ENCODE results near the gene TSPAN18.

TSPAN18 gene

DNA sequence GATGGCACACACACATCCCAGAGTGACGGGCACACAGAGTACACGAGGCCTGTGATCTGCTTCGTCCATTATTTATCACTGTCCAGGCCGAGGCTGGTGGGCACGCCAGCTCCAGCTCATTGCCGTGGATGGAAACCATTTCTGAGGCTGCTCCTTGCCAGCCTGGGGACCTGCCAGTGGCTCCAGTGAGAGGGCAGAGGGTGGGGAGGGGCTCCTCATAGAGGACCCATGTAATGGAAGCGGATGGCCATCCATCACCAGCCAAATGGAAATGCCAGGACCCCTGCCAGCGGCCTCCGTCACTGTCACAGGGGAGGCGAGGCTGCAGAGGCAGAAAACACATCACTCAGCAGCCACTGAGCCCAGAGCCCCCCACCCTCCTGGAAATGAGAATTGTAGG lies 188.2 kb downstream of the TSPAN18 start:
- no peak for DNase-seq

DNA sequence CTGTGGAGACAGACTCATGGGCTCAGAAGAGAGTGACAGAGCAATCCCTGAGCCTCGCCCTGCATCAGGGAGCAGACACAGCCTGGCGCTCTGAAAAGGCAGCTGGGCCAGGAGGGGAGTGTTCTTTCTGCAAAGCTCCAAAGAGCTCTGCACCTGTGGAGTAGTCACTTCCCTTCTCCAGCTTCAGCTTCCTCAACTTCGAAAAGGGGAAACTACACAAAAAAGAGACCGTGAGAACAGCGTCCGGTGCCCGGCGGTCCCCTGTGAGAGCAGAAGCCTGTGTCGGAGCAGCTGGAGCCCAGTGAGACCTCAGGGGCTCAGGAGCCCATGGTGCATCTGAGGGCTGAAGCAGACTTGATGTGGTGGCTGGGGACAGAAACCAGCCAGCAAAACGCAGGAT lies 188.9 kb downstream of the TSPAN18 start:
- DNase-seq, result no peak

DNA sequence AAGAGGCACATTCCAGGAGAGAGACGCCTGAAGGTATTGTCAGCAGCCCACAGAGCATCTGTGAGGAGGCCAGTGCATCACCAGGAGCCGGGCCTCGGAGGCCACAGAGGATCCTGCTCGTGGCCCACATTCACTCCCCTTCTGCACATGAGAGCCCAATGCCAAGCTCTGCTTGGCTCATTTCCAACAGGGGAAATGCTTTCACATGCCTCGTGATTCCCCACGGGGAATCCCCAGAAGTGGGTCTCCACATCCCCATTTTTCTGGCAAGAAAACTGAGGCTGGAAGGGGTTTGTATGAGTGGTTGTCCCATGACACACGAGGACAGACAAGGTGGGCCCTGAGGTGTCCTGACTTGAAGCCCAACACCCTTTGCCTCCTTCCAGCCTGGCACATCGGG lies 189.6 kb downstream of the TSPAN18 start:
- no peak for DNase-seq

DNA sequence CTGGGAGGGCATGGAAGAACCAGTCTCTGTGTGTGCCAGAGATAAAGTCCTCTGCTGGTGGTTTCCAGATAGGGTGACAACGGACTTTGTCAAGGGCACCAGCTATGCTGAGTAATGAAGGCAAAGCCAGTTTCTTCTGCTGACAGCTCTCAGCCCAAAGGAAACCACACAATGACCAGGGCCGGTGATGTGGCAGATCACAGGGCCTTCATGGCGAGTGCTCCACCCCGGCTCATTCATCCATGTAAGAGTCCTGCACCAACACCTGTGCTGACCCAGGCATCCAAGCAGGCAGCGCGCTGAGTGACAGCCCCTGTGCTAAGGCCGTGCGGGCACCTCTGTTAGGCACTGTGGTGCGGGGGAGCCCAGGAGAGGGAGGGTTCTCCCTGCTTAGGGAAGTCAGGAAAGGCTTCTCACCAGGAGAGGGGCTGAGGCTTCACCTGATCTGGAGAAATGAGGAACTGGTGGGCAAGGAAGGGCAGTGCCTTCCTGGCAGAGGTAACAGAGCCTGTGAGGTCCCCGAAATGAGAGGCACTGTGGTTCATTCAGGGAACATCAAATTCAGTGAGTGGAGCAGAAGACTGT lies 190.1 kb downstream of the TSPAN18 start:
- DNase-seq, result no peak

DNA sequence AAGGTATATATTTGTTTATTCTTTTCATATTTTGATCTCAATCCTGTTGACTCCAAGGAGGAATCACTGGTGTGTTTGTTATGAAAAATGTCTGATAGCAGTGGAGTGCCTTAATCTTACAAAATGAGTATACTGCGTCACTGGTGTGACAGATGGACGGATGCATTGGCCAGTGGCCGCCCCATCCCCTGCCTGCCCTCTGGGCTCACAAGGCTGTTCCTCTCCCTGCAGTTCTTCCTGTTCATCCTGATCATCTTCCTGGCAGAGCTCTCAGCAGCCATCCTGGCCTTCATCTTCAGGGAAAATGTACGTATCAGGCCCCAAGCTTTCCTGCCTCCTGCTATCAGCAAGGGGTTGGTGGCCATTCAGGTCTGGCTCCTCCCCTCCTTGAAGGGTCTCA lies 191.0 kb downstream of the TSPAN18 start:
- no peak for DNase-seq

DNA sequence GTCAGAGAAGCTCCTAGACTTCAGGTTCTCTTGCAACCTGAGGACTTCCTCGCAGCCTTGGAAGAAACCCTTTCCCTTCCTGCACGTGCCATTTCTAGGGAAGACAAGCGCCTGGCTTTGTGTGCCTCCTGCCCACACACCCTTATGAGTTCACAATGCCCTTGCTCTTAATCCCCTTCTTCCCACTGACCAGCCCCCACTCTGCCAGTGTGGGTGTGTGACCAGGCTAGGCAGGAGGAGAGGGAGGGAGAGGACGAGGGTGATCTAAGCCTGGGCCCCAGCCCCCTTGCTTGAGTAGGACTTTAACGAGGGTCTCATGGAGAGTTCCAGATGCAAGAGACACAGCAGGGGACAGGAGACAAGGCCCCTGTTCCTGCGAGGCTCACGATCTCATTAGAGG lies 193.7 kb downstream of the TSPAN18 start:
- DNase-seq, result no peak

DNA sequence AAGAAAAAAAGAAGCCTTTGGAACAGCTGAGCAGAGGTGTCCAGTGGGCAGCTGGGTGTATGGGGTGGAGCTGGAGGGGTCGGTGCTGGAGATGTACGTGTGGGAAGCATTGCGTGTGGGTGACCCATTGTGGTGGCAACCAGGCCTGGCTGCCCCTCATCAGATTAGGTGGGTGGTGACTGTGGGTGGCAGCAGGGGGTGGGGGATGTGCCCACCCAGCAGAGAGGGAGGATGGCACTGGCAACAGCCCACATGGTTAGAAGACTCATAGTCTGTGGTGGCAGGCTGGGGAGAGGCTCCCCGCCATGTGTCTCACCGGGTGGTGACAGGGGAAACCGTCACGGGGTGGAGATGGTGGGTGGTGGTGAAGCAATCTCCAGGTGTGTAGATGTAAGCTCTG lies 196.4 kb downstream of the TSPAN18 start:
- peak in 1 of 56 donors; percentile 12 for DNase-seq

DNA sequence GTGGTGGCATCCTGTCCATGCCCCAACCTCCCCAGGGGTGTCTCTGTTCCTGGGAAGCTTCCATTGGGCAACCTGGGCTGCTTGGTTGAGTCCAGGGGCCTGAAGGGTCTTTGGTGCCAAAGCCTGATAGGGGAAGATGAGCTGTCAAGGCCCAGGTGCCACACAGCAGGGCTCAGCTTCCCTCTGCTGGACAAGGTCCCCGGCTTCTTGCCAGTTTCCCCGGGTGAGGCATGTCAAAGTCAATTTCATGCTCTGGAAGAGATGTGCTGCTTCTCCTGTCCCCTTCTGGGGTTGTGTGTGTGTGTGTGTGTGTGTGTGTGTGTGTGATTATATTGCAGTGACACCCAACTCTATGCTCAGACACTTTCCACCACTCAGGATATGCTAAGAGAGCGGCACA lies 197.0 kb downstream of the TSPAN18 start:
- DNase-seq, result no peak

DNA sequence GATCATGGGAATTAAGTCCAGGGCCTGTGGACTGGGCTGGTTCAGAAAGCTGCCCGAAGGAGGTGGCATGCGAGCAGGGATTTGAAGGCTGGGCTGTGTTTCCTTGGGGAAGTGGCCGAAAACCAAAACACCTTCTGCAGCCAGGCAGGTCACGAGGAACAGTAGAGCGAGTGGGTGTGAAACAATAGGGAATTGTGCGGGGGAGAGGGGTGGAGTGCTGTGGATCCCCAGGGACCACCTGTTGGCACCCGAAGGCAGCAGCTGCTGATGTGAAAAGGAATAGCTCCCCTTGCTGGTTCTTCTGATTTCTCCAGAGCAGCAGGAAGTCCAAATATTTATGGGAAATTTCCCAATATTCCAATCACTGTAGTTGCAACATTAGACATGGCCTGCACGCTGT lies 199.3 kb downstream of the TSPAN18 start:
- DNase-seq, result no peak

DNA sequence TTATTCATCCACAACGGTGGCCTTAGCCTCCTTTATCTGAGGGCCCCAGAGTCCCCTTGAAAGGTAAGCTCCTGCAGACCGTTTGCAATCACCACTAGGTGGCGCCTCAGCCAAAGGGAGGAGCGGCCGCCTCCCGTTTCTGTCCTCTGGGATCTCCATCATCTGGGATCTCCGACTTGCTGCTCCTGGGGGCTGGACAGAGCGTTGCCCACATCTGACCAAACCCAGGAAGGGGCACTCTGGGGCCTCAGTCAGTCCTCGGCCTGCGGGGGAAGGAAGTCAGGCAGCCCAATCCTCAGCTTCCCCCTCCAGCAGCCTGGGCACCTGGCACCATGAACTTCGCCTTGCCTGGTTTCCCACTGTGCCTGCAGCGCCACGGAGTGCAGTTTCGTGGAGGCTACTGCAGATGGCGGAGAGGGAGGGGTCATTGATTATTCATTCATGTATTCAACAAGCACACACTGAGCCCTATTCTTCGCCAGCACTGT lies 200.5 kb downstream of the TSPAN18 start:
- peak; percentile 16 to 92 (median 75) for DNase-seq

DNA sequence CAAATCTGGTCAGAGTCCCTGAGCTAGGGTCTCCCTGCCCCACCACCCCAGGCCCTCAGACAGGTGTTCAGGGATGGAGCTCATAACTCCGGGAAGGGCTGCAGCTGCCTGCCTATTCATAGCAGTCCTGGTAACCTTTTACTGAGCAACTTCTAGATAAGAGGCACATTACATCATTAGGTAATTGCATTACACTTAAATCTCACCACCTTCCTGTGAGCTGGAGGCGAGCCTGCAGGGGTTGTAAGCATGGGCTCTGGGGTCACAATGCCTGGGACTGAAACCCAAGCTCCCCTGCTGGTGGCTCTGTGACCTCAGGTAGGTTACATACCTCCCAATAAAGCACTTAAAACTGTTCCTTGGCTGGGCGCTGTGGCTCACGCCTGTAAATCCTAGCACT lies 201.4 kb downstream of the TSPAN18 start:
- no peak for DNase-seq

DNA sequence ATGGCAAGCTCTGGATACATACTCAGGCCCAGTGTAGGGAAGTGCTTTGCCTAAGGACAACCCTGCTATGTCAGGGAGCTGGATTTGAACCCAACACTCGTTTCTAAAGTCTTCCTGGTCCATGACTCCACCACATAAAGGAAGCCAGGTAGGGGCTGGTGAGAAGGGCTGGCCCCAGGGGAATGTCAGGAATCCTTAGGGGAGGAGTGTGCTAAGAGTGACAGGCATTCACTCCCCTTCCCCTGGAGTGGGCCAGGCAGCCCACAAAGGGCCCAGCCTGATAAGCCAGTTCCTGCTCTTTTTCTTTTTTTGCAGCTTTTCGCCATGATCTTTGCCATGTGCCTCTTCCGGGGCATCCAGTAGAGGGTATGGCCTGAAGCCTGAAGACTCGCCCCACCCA lies 202.1 kb downstream of the TSPAN18 start:
- DNase-seq, result no peak

DNA sequence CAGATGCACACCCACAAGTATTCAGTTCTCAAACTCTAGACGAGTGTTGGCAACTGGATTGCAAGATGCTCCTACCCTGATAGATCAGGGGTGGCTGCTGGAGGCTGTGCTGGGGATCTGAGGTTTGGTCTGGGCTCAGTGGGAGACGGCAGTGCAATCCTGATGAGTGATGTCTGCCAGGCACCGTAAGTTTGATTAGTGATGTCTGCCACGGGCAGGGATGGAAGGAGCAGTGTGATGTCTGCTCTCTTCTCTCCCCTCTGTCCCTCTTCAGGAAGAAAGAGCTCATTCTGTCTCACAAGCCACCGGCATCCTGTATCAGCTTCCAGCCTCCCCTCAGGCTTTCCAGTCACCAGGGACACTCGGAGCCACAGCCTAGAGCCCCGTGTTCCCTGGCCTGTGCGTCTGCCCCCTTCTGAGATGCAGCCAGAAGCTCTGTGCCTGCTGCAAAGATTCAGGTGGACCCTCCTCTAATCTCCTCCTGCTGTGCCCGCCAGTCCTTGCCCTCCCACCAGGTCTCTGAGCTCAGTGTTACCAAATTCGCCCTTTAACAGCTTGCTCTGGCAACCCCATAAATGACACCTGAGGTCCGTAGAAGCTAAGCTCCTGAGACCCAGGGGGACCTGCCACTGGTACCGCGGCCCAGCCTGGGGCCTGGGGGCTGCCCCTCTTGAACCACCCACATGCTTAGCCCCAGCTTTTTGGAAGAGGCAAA lies 204.0 kb downstream of the TSPAN18 start:
- no peak for DNase-seq

DNA sequence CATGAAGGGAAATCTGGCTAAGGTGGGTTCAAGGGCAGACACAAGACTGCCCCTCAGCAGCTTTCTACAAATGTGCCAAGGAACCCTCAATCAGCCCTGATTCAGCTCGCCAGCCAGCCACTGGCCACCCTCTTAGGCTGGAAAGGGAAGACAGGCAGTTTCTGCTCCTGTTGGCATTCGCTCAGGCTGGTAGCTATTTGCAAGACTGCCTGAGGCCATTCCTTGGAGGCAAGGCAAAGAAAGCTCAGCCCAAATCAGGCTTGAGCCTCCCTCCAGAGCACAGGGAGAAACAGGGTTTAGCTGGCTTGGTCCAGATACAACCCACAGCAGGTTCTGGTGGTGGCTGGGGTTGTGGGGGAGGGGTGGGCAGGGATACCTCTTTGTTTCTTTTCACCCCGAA lies 204.7 kb downstream of the TSPAN18 start:
- no peak for DNase-seq

DNA sequence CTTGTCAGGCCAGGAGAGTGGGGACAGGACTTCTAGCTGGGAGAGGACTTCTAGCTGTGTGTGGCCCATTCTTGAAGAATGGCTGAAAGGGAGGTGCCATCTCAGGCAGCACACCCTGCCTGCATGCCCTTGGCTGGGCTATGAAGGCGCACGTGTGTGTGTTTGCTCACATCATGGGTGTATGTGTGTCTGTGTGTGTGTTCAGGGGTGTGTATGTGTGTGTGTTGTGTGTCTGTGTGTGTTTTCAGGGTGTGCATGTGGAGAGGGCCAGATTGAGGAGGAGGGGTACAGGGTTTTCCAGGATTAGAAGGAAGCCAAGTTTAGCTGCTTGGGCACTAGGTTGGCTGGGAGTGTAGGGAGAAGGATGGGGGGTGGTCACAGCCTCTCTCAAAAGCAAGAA lies 207.3 kb downstream of the TSPAN18 start:
- no peak for DNase-seq

DNA sequence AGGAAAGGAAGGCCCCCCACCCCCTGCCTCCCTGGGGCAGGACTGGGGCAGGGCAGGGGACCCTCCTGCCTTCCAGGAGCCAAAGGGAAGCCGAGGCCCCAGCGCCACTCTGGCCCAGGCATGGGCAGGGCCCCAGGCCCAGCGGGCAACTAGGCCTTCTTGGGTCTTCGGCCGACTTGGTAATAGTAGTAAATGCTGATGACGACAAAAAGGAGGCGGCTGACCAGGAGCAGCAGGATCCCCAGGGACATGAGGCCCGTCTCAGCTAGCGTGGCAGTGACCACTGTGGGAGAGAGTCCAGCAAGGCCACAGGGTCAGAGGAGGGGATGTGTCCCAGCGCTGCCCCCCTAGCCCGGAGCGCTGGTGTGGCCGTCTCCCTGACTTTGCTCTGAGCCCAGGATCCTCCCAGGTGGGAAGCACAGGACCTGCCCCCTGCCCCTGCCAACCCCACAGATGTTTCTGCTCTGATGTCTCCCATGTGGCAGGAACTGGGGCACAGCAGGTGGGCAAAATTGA lies 208.0 kb downstream of the TSPAN18 start:
- DNase-seq, result no peak

DNA sequence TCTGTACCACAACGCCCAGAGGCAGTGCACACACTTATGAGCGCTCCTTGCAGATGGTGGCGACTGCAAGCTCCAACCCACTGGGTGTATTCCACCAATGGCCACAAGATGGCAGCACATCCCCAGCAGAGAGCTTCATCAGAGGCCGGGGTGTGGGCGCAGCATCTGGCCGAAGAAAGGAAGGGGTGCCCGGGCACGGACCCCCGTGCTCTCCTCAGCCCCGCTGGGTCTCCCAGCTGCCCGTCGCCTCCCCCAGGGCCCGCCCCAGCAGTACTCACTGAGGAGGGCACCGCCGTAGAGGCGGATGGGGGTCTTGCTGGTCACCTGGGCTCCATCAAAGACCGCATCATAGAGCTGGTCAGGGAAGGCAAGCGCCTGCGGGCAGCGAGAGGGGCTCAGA lies 209.8 kb downstream of the TSPAN18 start:
- DNase-seq, result peak in 55 of 56 donors; percentile 23 to 93 (median 71)

DNA sequence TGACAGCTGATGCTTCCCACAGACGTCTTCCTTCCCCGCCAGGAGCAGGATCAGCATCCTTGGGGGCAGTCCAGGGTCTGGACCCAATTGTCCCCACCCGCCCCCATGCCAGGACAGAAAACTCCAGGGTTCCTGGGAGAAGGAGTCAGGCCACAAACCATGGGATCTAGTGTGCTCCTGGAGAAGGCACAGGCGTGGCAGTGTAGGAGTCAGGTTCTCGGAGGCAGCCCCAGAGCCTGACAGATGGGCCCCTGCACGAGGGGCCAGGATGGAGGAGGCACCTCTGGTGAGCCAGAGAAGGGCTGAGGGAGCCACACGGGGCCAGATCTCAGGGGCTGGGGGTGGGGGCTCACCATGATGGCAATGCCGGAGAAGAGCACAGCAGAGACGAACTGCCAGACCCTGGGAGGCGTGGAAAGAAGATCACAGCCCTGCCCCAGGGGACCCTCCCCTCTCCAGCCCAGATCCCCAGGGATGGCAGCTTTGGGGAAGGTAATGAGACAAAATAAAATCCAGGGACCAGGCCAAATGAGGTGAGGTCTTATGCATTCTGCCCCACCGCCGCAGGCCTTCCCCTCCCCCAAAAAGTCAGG lies 210.3 kb downstream of the TSPAN18 start:
- DNase-seq, result no peak

DNA sequence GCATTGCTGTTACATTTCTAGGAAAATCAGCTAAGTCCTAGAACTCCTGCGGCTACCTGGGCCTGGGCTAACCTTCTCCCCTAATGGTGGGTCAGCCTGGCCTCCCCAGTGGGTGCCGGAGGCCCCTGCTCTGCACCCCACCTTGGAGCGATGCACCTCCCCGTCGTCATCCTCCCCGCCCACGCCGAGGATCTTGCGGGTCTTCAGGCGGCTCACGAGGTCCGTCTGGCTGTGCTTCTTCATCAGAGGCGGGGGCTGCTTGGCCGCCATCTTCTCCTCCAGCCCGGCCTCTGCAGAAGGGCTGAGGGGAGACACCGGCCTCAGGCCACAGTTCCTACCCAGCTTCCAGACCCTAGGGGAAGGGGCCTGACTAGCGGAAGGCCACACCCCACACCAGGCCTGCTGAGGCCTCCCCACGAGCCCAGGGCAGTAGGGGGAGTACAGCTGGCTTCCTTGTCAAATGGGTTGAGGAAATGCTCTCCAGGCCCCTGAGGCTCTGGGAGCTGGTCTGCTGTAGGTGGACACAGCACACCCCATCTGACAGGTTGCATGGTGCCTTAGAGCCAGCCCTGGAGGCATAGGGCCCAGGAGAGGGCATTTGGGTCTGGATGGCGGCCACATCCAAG lies 211.4 kb downstream of the TSPAN18 start:
- no peak for DNase-seq

DNA sequence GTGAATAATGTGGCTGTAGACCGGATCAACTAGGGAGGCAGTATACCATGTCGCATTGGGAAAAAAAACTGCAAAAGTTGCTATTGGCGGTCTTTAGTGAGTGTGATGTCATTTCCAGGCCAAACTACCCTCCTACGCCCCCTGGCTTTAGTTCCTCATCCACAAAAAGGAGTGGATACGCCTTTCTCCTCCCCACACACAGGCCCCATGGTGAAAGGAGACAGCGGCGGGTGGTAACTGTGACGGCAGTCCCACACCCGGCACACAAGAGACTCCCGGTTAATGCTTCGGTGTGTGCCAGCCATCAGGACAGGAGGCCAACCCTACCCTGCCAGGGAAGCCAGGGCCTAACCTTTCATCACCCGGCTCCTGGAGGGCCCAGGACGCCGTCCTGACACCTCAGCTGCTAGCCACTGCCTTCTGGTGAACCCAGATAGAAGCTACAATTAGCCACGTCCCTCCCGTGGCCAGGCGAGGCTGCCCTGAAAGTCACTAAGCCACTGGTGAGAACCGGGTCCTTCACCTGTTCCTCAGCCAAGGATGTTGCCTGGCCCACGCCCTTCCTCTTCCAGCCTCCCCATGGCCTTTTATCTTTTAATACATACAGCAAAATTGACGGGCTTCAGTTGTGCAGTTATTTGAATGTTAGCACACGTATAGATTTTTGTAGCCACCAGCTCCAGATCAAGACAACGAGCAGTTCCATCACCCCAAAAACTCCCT lies 213.1 kb downstream of the TSPAN18 start:
- peak in 2 of 56 donors; percentile 11 to 14 for DNase-seq

DNA sequence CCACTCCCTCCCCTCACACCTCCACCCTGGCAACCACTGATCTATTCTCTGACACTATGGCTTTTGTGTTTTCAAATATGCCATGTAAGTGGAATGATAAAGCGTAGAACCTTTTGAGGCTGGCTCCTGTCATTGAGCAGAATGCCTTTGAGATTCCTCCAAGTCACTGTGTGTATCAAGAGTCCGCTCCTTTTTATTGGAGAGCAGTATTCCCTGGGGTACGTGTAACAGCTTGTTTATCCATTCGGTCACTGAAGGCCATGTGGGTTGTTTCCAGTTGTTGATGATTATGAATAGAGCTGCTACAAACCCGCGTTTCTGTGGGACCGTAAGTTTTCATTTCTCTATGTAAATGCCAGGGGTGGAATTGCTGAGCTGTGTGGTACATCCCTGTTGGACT lies 213.6 kb downstream of the TSPAN18 start:
- DNase-seq, result no peak

DNA sequence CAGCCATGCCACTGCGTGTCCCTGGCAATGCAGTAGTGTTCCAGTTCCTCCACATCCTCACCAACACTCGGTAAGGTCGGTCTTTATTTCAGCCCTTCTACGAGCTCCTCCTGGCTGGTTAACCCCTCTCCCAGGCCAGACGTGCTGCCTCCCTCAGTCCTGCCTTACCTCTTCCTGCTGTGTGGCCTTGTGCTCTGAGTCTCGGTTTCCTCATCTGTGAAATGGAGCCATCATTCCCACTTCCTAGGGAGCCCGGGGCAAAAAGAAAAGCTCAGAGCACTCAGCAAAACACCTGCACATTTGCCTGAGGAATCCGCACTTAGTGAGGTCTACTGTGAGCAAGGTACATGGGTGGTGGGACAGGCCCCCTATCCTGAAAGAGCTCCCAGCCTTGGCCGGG lies 214.1 kb downstream of the TSPAN18 start:
- DNase-seq, result no peak
